Activated CD4-positive, alpha-beta memory T cell treated with anti-CD3 and anti-CD28 coated beads for 36 hours (primary cell): ENCODE measurements around the gene HIGD1C. TPM values are rescaled to one million over a fixed set of nuclear protein-coding genes. Genes with fewer than 3 reads are reported as not detected.
"Not testable (repeated sequence)": the region's sequence is repeated elsewhere in the genome, so short reads cannot be mapped to it uniquely, and the experiment has no call there.

Experiments used
- CTCF ChIA-PET: fragments of 350-600 bp; sonication (Branson Sonifier 250); formaldehyde crosslinking; loops from one replicate; lab custom pipeline; 2021; ENCODE audit warnings: antibody characterized with exemption, inconsistent platforms; lab: Charles Lee
- POLR2A ChIA-PET: fragments of 350-600 bp; sonication (Branson Sonifier 250); formaldehyde crosslinking; loops from one replicate; lab custom pipeline; 2021; ENCODE audit warnings: antibody characterized with exemption; lab: Charles Lee
- DNase-seq: peaks from one replicate; pipeline ENCODE4 v3.0.0-alpha.2; 2020
- H3K27ac Mint-ChIP-seq: one replicate; pipeline ENCODE4 v1.8.0; 2021; ENCODE audit warnings: mixed read lengths
- H3K27me3 Mint-ChIP-seq: one replicate; pipeline ENCODE4 v1.8.0; 2021; ENCODE audit warnings: mixed read lengths
- H3K36me3 Mint-ChIP-seq: one replicate; pipeline ENCODE4 v1.8.0; 2021; ENCODE audit warnings: mixed read lengths
- H3K4me1 Mint-ChIP-seq: one replicate; pipeline ENCODE4 v1.8.0; 2021; ENCODE audit warnings: low read depth, mixed read lengths
- H3K4me3 Mint-ChIP-seq: one replicate; pipeline ENCODE4 v1.8.0; 2021; ENCODE audit warnings: mild to moderate bottlenecking, mixed read lengths
- H3K9me3 Mint-ChIP-seq: one replicate; pipeline ENCODE4 v1.8.0; 2021; ENCODE audit warnings: mixed read lengths
- intact Hi-C: fragments of 100-400 bp; cut with micrococcal nuclease; formaldehyde crosslinking; loops from one replicate; pipeline ENCODE4 v1.15.1; 2023
- total RNA-seq, 2 experiments: library from RNA; stranded (reverse); gene quantifications; one replicate each; pipeline ENCODE4 v1.2.3, GENCODE V29; 2021

The HIGD1C gene
- not detected for total RNA-seq

- Mint-ChIP-seq H3K4me3 (no peak within 1 kb of the TSS), H3K36me3 (no peaks in the 10 kb centered on the region), H3K9me3 (no peaks in the 10 kb centered on the region), H3K4me1 (no peaks in the 10 kb centered on the region), H3K27ac (no peak within 1 kb of the TSS), H3K27me3 (no peaks in the 10 kb centered on the region)
- CTCF ChIA-PET, result no interaction called here
- no peak for DNase-seq
- POLR2A ChIA-PET, result no interaction called here
- intact Hi-C loops, result no loop called here
These were observed at the start of gene HIGD1C for GRCh38 chr12:50952510-50952909. Gene HIGD1C (plus strand): TSS chr12:50952544. CDS start chr12:50953999, 1,455 bp downstream.

- H3K4me3 Mint-ChIP-seq, intact Hi-C loops, CTCF ChIA-PET, H3K27ac Mint-ChIP-seq, H3K27me3 Mint-ChIP-seq, POLR2A ChIA-PET, H3K36me3 Mint-ChIP-seq, DNase-seq, H3K4me1 Mint-ChIP-seq: not testable (repeated sequence)
- peaks cover 22% of the 10 kb centered on the region for H3K9me3 Mint-ChIP-seq
These were observed 43.9 kb upstream of the HIGD1C start for GRCh38 chr12:50908479-50908878.

- H3K27ac Mint-ChIP-seq, H3K4me3 Mint-ChIP-seq, H3K36me3 Mint-ChIP-seq, intact Hi-C loops, H3K27me3 Mint-ChIP-seq, CTCF ChIA-PET, DNase-seq, POLR2A ChIA-PET, H3K4me1 Mint-ChIP-seq: not testable (repeated sequence)
- H3K9me3 Mint-ChIP-seq, result peaks cover 41% of the 10 kb centered on the region
These were observed 40.0 kb upstream of the HIGD1C start for GRCh38 chr12:50912361-50912760.

GRCh38 chr12:50913224-50913623, 39.1 kb upstream of the HIGD1C start:
- CTCF ChIA-PET, result interaction anchor here (0.9 kb wide), 1 partner anchor 428 kb away, joined by 3 read pairs; no protein-coding TSS in a partner anchor
- peaks cover 9% of the 10 kb centered on the region for H3K36me3 Mint-ChIP-seq
- H3K4me1 Mint-ChIP-seq, result no peaks in the 10 kb centered on the region
- H3K9me3 Mint-ChIP-seq, result peaks cover 46% of the 10 kb centered on the region
- DNase-seq, result no peak
- no peak overlapping the region for H3K4me3 Mint-ChIP-seq
- no peaks in the 10 kb centered on the region for H3K27me3 Mint-ChIP-seq
- no peak overlapping the region for H3K27ac Mint-ChIP-seq
- intact Hi-C loops, result no loop called here
- POLR2A ChIA-PET, result no interaction called here

- Mint-ChIP-seq H3K27me3 (no peaks in the 10 kb centered on the region), H3K4me3 (no peak overlapping the region), H3K27ac (no peak overlapping the region), H3K4me1 (no peaks in the 10 kb centered on the region), H3K9me3 (peaks cover 46% of the 10 kb centered on the region), H3K36me3 (peaks cover 9% of the 10 kb centered on the region)
- POLR2A ChIA-PET, result interaction anchor here (0.6 to 0.7 kb wide), 2 partner anchors 72 to 198 kb away, joined by 3 read pairs; no protein-coding TSS in a partner anchor
- intact Hi-C loops, result no loop called here
- DNase-seq, result no peak
- CTCF ChIA-PET, result no interaction called here
These were observed 37.4 kb upstream of the HIGD1C start for GRCh38 chr12:50914872-50915484.

- no peaks in the 10 kb centered on the region for H3K27me3 Mint-ChIP-seq
- H3K27ac Mint-ChIP-seq, result no peak overlapping the region
- ChIA-PET POLR2A (no interaction called here), CTCF (no interaction called here)
- DNase-seq, result no peak
- H3K4me3 Mint-ChIP-seq, result no peak overlapping the region
- intact Hi-C loops, result no loop called here
- peaks cover 7% of the 10 kb centered on the region for H3K36me3 Mint-ChIP-seq
- peaks cover 42% of the 10 kb centered on the region for H3K9me3 Mint-ChIP-seq
- H3K4me1 Mint-ChIP-seq, result no peaks in the 10 kb centered on the region
These were observed 36.1 kb upstream of the HIGD1C start for GRCh38 chr12:50916292-50916691.

- ChIA-PET CTCF (no interaction called here), POLR2A (no interaction called here)
These were observed 33.6 kb upstream of the HIGD1C start for GRCh38 chr12:50918584-50919316.

GRCh38 chr12:50922820-50923219, 29.5 kb upstream of the HIGD1C start:
- Mint-ChIP-seq H3K27me3 (peaks cover 1% of the 10 kb centered on the region), H3K36me3 (no peaks in the 10 kb centered on the region), H3K27ac (no peak overlapping the region), H3K9me3 (peaks cover 2% of the 10 kb centered on the region), H3K4me3 (no peak overlapping the region), H3K4me1 (peaks cover 6% of the 10 kb centered on the region)
- ChIA-PET CTCF (no interaction called here), POLR2A (no interaction called here)
- DNase-seq, result no peak
- intact Hi-C loops, result no loop called here

More at GRCh38 chr12:50918584-50919316, 33.6 kb upstream of the HIGD1C start:
- intact Hi-C loops, result no loop called here
- Mint-ChIP-seq H3K36me3 (peaks cover 1% of the 10 kb centered on the region), H3K9me3 (peaks cover 24% of the 10 kb centered on the region), H3K27ac (no peak overlapping the region), H3K4me3 (no peak overlapping the region), H3K4me1 (peaks cover under 1% of the 10 kb centered on the region), H3K27me3 (peaks cover under 1% of the 10 kb centered on the region)
- DNase-seq, result no peak

GRCh38 chr12:50923361-50924130, 28.8 kb upstream of the HIGD1C start:
- ChIA-PET CTCF (no interaction called here), POLR2A (no interaction called here)
- H3K9me3 Mint-ChIP-seq, result no peaks in the 10 kb centered on the region
- no peak for DNase-seq
- H3K36me3 Mint-ChIP-seq, result no peaks in the 10 kb centered on the region
- H3K27ac Mint-ChIP-seq, result no peak overlapping the region
- no peak overlapping the region for H3K4me3 Mint-ChIP-seq
- H3K27me3 Mint-ChIP-seq, result peaks cover 1% of the 10 kb centered on the region
- intact Hi-C loops, result no loop called here
- peaks cover 6% of the 10 kb centered on the region for H3K4me1 Mint-ChIP-seq

- ChIA-PET CTCF (interaction anchor here (0.6 kb wide), 1 partner anchor 248 kb away, joined by 3 read pairs; no protein-coding TSS in a partner anchor), POLR2A (no interaction called here)
- H3K27ac Mint-ChIP-seq, result no peak overlapping the region
- H3K9me3 Mint-ChIP-seq, result no peaks in the 10 kb centered on the region
- H3K4me1 Mint-ChIP-seq, result peaks cover 6% of the 10 kb centered on the region
- no peak for DNase-seq
- intact Hi-C loops, result no loop called here
- no peaks in the 10 kb centered on the region for H3K36me3 Mint-ChIP-seq
- no peak overlapping the region for H3K4me3 Mint-ChIP-seq
- H3K27me3 Mint-ChIP-seq, result peaks cover 1% of the 10 kb centered on the region
These were observed 28.3 kb upstream of the HIGD1C start for GRCh38 chr12:50924131-50924438.

- Mint-ChIP-seq H3K36me3 (no peaks in the 10 kb centered on the region), H3K9me3 (no peaks in the 10 kb centered on the region), H3K4me1 (peaks cover 6% of the 10 kb centered on the region), H3K27ac (no peak overlapping the region), H3K4me3 (no peak overlapping the region), H3K27me3 (peaks cover 1% of the 10 kb centered on the region)
- ChIA-PET POLR2A (no interaction called here), CTCF (interaction anchor here (0.6 to 0.9 kb wide), 2 partner anchors 159 to 247 kb away, joined by 3 read pairs; no protein-coding TSS in a partner anchor)
- peak; percentile 13 for DNase-seq
- intact Hi-C loops, result no loop called here
These were observed 27.7 kb upstream of the HIGD1C start for GRCh38 chr12:50924439-50925341.
